Mesendoderm (in vitro differentiated cells): ENCODE results near the gene RNLS.

ENCODE experiments used
- DNase-seq: peaks from one replicate; pipeline ENCODE4 v3.0.0; 2013
- H2AK5ac ChIP-seq: 2 replicates; pipeline ENCODE4 v1.6.1; 2013; ENCODE audit warnings: low read length, inconsistent platforms
- H2BK120ac ChIP-seq: 2 replicates; pipeline ENCODE4 v1.6.1; 2013; ENCODE audit warnings: low read depth, mild to moderate bottlenecking, low read length, moderate library complexity, mixed read lengths
- H2BK15ac ChIP-seq: replicated peaks from 2 replicates; pipeline ENCODE4 v1.6.1; 2013; ENCODE audit warnings: low read depth, mild to moderate bottlenecking, moderate library complexity
- H2BK5ac ChIP-seq: 2 replicates; pipeline ENCODE4 v1.6.1; 2013; ENCODE audit warnings: low read length, inconsistent platforms
- H3K18ac ChIP-seq: 2 replicates; pipeline ENCODE4 v1.6.1; 2013; ENCODE audit warnings: mild to moderate bottlenecking, low read length, mixed read lengths
- H3K23ac ChIP-seq: one replicate; pipeline ENCODE4 v1.6.1; 2013; ENCODE audit warnings: low read length
- H3K27ac ChIP-seq: 2 replicates; pipeline ENCODE4 v1.5.1; 2013; ENCODE audit warnings: low read depth, mild to moderate bottlenecking, inconsistent platforms, low read length, moderate library complexity
- H3K27me3 ChIP-seq: 2 replicates; pipeline ENCODE4 v1.6.1; 2013; ENCODE audit warnings: low read length, control low read depth, mild to moderate bottlenecking, inconsistent platforms; ENCODE audit not compliant: insufficient read depth, poor library complexity
- H3K36me3 ChIP-seq: 2 replicates; pipeline ENCODE4 v1.6.1; 2013; ENCODE audit warnings: low read length, inconsistent platforms; ENCODE audit not compliant: control insufficient read depth, insufficient read depth
- H3K4ac ChIP-seq: one replicate; pipeline ENCODE4 v1.6.1; 2013; ENCODE audit warnings: low read depth, mild to moderate bottlenecking, low read length, moderate library complexity
- H3K4me1 ChIP-seq: 2 replicates; pipeline ENCODE4 v1.6.1; 2013; ENCODE audit warnings: low read depth, low read length, inconsistent platforms; ENCODE audit not compliant: control insufficient read depth
- H3K4me2 ChIP-seq: 2 replicates; pipeline ENCODE4 v1.6.1; 2013; ENCODE audit warnings: low read length
- H3K4me3 ChIP-seq: 2 replicates; pipeline ENCODE4 v1.5.1; 2013; ENCODE audit warnings: mild to moderate bottlenecking, low read length
- H3K56ac ChIP-seq: one replicate; pipeline ENCODE4 v1.6.1; 2013; ENCODE audit warnings: low read length
- H3K79me1 ChIP-seq: 2 replicates; pipeline ENCODE4 v1.6.1; 2013; ENCODE audit warnings: low read length, inconsistent platforms
- H3K79me2 ChIP-seq: 2 replicates; pipeline ENCODE4 v1.6.1; 2013; ENCODE audit warnings: mild to moderate bottlenecking, low read length; ENCODE audit not compliant: control insufficient read depth, insufficient read depth
- H3K9ac ChIP-seq: 2 replicates; pipeline ENCODE4 v1.6.1; 2013; ENCODE audit warnings: low read length, inconsistent platforms
- H4K5ac ChIP-seq: one replicate; pipeline ENCODE4 v1.6.1; 2013; ENCODE audit warnings: low read length
- H4K8ac ChIP-seq: one replicate; pipeline ENCODE4 v1.6.1; 2013; ENCODE audit warnings: low read depth, mild to moderate bottlenecking, control low read depth, low read length, moderate library complexity
- WGBS: extraction: QIAGEN DNeasy Blood & Tissue Kit; methylation state at CpG from one replicate; pipeline ENCODE4 v1.1.7; 2013; ENCODE audit warnings: low lambda C conversion rate, missing lambda C conversion rate; ENCODE audit not compliant: insufficient coverage; ENCODE audit errors: extremely low coverage; 5-methylcytosine and 5-hydroxymethylcytosine counted together

Gene RNLS

DNA sequence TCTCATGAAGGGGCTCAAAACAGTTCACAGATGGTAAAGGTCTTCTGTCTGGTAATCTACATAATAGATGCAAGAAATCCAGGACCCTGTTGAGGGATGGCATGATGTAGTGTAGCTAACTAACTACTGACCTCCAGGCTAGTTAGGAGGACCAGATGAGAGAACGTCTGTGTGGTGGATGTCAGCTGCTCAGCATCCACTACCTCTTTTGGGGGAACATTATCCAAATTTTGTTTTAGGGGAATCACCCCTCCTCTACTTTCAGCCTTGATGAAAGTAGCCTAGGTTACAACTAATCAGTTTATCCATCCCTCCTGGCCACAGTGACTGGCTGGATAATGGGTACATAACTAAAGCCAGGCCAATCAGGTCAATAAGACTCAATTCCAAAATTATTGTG, 246.0 kb downstream of the RNLS start:
- H3K4ac ChIP-seq, result no peak overlapping the region
- no CpG with 5 or more reads among the region's 1 CpG for WGBS
- no peak overlapping the region for H3K56ac ChIP-seq
- H3K36me3 ChIP-seq, result no peaks in the 10 kb centered on the region
- no peaks in the 10 kb centered on the region for H3K79me2 ChIP-seq
- no peak overlapping the region for H3K4me3 ChIP-seq
- no peak overlapping the region for H3K27ac ChIP-seq
- H2AK5ac ChIP-seq, result no peak overlapping the region
- no peak overlapping the region for H3K4me2 ChIP-seq
- no peaks in the 10 kb centered on the region for H3K79me1 ChIP-seq
- no peak overlapping the region for H4K8ac ChIP-seq
- no peak overlapping the region for H2BK5ac ChIP-seq
- no peaks in the 10 kb centered on the region for H3K27me3 ChIP-seq
- H3K18ac ChIP-seq, result no peak overlapping the region
- no peaks in the 10 kb centered on the region for H3K4me1 ChIP-seq
- DNase-seq, result no peak
- no peak overlapping the region for H3K9ac ChIP-seq
- no peak overlapping the region for H2BK120ac ChIP-seq
- no peak overlapping the region for H4K5ac ChIP-seq
- H2BK15ac ChIP-seq, result no peak overlapping the region
- H3K23ac ChIP-seq, result no peak overlapping the region

- Histone ChIP-seq H3K27ac (no peak overlapping the region), H3K4me1 (no peaks in the 10 kb centered on the region), H3K23ac (no peak overlapping the region), H3K18ac (no peak overlapping the region), H3K27me3 (no peaks in the 10 kb centered on the region), H3K36me3 (no peaks in the 10 kb centered on the region), H3K79me1 (no peaks in the 10 kb centered on the region), H3K4me3 (no peak overlapping the region), H3K4ac (no peak overlapping the region), H2BK15ac (no peak overlapping the region), H3K56ac (no peak overlapping the region), H2AK5ac (no peak overlapping the region), H3K9ac (no peak overlapping the region), H2BK5ac (no peak overlapping the region), H4K8ac (no peak overlapping the region), H4K5ac (no peak overlapping the region), H2BK120ac (no peak overlapping the region), H3K4me2 (no peak overlapping the region), H3K79me2 (no peaks in the 10 kb centered on the region)
- no peak for DNase-seq
- WGBS, result no CpG with 5 or more reads among the region's 4 CpGs
Measured at GRCh38 chr10:88336334-88336733, 246.8 kb downstream of the RNLS start.

DNA sequence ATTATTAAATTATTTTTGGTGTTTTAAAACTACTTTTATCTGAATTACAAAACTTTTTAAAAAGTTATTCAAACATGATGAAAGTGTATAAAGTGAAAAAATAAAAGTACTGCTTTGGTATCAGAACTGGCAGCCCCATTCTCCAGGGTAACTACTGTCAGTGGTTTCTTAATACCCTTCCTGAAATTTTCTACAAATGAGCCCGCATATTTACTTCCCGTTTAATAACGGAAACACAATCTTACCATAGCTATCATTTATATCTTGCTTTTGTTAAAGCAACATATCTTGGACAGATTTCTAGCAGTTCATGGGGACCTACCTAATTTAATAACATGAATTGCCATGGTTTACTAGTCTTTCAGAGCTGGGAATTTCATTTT, 249.9 kb downstream of the RNLS start:
- Histone ChIP-seq H3K4me3 (no peak overlapping the region), H3K27me3 (no peaks in the 10 kb centered on the region), H3K27ac (no peak overlapping the region), H2AK5ac (no peak overlapping the region), H3K79me1 (no peaks in the 10 kb centered on the region), H3K4me1 (no peaks in the 10 kb centered on the region), H3K23ac (no peak overlapping the region), H2BK15ac (no peak overlapping the region), H4K5ac (no peak overlapping the region), H3K4me2 (no peak overlapping the region), H3K4ac (no peak overlapping the region), H2BK120ac (no peak overlapping the region), H3K18ac (no peak overlapping the region), H3K79me2 (no peaks in the 10 kb centered on the region), H2BK5ac (no peak overlapping the region), H4K8ac (no peak overlapping the region), H3K36me3 (no peaks in the 10 kb centered on the region), H3K56ac (no peak overlapping the region), H3K9ac (no peak overlapping the region)
- DNase-seq, result no peak
- WGBS, result no CpG with 5 or more reads among the region's 3 CpGs

DNA sequence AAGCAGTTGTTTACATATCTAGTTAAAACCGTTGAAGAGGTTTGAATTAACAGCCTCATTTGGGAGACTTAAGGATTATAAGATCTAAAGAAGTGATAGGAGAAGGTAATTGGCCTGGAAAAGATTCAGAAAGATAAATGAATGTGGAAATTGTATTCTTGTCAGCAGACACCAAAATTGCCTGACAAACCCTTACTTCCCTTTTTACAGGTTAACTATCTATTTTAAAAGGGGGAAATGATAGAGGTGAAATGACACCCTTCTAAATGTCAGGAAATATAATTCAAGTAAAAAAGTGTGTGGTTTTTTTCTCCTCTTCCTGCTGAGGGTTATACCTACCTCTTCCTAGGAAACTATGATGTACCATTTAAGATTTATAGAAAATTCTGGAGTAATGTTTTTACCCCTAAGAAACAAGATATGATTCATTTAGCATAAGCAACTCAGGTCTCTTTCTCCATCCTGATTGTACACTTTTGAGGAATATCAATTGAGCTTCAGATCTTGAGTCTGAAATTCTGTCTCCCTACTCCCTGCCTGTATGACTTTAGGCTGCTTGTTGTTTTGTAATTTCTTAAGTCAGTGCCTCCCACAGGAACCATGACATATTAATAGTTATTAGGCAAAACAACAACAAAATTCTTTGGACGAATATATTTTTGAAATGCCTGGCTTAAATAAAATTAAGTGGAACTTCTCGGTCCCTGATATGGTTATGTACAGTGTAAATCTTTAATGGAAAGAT, 250.4 kb downstream of the RNLS start:
- no peaks in the 10 kb centered on the region for H3K36me3 ChIP-seq
- no peak overlapping the region for H3K4ac ChIP-seq
- no peak overlapping the region for H4K8ac ChIP-seq
- H3K23ac ChIP-seq, result no peak overlapping the region
- no peak overlapping the region for H3K4me2 ChIP-seq
- no CpG with 5 or more reads among the region's 3 CpGs for WGBS
- no peak overlapping the region for H3K18ac ChIP-seq
- no peak overlapping the region for H3K9ac ChIP-seq
- H4K5ac ChIP-seq, result no peak overlapping the region
- H3K4me1 ChIP-seq, result no peaks in the 10 kb centered on the region
- no peak overlapping the region for H3K56ac ChIP-seq
- no peaks in the 10 kb centered on the region for H3K79me1 ChIP-seq
- H2BK120ac ChIP-seq, result no peak overlapping the region
- H2BK5ac ChIP-seq, result no peak overlapping the region
- H3K27ac ChIP-seq, result no peak overlapping the region
- H3K4me3 ChIP-seq, result no peak overlapping the region
- no peak overlapping the region for H2AK5ac ChIP-seq
- no peak for DNase-seq
- no peaks in the 10 kb centered on the region for H3K79me2 ChIP-seq
- H3K27me3 ChIP-seq, result no peaks in the 10 kb centered on the region
- no peak overlapping the region for H2BK15ac ChIP-seq

GRCh38 chr10:88330174-88330573, 252.9 kb downstream of the RNLS start:
- Histone ChIP-seq H3K56ac (no peak overlapping the region), H3K79me1 (no peaks in the 10 kb centered on the region), H3K23ac (no peak overlapping the region), H3K27me3 (no peaks in the 10 kb centered on the region), H2BK120ac (no peak overlapping the region), H3K4ac (no peak overlapping the region), H3K27ac (no peak overlapping the region), H4K5ac (no peak overlapping the region), H2BK5ac (no peak overlapping the region), H3K4me3 (no peak overlapping the region), H2AK5ac (no peak overlapping the region), H3K4me1 (no peaks in the 10 kb centered on the region), H3K79me2 (no peaks in the 10 kb centered on the region), H3K36me3 (no peaks in the 10 kb centered on the region), H3K4me2 (no peak overlapping the region), H4K8ac (no peak overlapping the region), H2BK15ac (no peak overlapping the region), H3K18ac (no peak overlapping the region), H3K9ac (no peak overlapping the region)
- no peak for DNase-seq
- WGBS, result no CpG with 5 or more reads among the region's 1 CpG
